ENCODE results near the gene ARRDC5. TPM values are rescaled to one million over a fixed set of nuclear protein-coding genes. Genes with fewer than 3 reads are reported as not detected.

ARRDC5 gene
- total and polyA plus RNA-seq, 2 of the 13 experiments (the other 11 are each of a cell fraction or from before 2014, with no cell fraction given), result not detected

- TF ChIP-seq, protein P1, sequence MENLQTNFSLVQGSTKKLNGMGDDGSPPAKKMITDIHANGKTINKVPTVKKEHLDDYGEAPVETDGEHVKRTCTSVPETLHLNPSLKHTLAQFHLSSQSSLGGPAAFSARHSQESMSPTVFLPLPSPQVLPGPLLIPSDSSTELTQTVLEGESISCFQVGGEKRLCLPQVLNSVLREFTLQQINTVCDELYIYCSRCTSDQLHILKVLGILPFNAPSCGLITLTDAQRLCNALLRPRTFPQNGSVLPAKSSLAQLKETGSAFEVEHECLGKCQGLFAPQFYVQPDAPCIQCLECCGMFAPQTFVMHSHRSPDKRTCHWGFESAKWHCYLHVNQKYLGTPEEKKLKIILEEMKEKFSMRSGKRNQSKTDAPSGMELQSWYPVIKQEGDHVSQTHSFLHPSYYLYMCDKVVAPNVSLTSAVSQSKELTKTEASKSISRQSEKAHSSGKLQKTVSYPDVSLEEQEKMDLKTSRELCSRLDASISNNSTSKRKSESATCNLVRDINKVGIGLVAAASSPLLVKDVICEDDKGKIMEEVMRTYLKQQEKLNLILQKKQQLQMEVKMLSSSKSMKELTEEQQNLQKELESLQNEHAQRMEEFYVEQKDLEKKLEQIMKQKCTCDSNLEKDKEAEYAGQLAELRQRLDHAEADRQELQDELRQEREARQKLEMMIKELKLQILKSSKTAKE (CRISPR knock-in tag; IDR thresholded peaks at IDR 0.05; ENCODE audit: borderline replicate concordance), result no peak
- TF ChIP-seq FOXA1 (IDR thresholded peaks at IDR 0.05) (no peak), FOXA1 (CRISPR knock-in tag; IDR thresholded peaks at IDR 0.05) (peak; percentile 73), MXD4 (CRISPR knock-in tag; IDR thresholded peaks at IDR 0.05) (0 out of 2 replicates have a peak, but pooled peaks have one; percentile 61), ZBTB3 (CRISPR knock-in tag; IDR thresholded peaks at IDR 0.05; ENCODE audit: borderline replicate concordance, low read depth) (no peak), KDM3A (CRISPR knock-in tag; IDR thresholded peaks at IDR 0.05; ENCODE audit: low read depth) (no peak), JUNB (CRISPR knock-in tag; IDR thresholded peaks at IDR 0.05; ENCODE audit: borderline replicate concordance) (no peak), NBN (conservative IDR thresholded peaks at IDR 0.05) (no peak), ZNF24 (IDR thresholded peaks at IDR 0.05) (no peak), LCORL (IDR thresholded peaks at IDR 0.05) (no peak), LCORL (CRISPR knock-in tag; IDR thresholded peaks at IDR 0.05) (no peak), ZNF274 (CRISPR knock-in tag; IDR thresholded peaks at IDR 0.05) (no peak), ISL2 (CRISPR knock-in tag; IDR thresholded peaks at IDR 0.05) (no peak), ZNF30 (CRISPR knock-in tag; IDR thresholded peaks at IDR 0.05) (no peak), ATRX (CRISPR knock-in tag; IDR thresholded peaks at IDR 0.05; ENCODE audit: borderline replicate concordance) (no peak), KAT7 (CRISPR knock-in tag; IDR thresholded peaks at IDR 0.05; ENCODE audit: borderline replicate concordance) (no peak), NKX3-1 (CRISPR knock-in tag; IDR thresholded peaks at IDR 0.05) (no peak), IRF1 (CRISPR knock-in tag; IDR thresholded peaks at IDR 0.05; ENCODE audit: low read depth) (no peak), YY1 (IDR thresholded peaks at IDR 0.05; ENCODE audit: insufficient read depth, insufficient replicate concordance, low read depth, low read length) (no peak), ZSCAN20 (CRISPR knock-in tag; IDR thresholded peaks at IDR 0.05; ENCODE audit: borderline replicate concordance) (no peak), FOXK2 (IDR thresholded peaks at IDR 0.05) (no peak), KDM4B (CRISPR knock-in tag; IDR thresholded peaks at IDR 0.05) (no peak), DMAP1 (CRISPR knock-in tag; IDR thresholded peaks at IDR 0.05) (no peak), PRDM4 (CRISPR knock-in tag; IDR thresholded peaks at IDR 0.05; ENCODE audit: borderline replicate concordance) (no peak), NRL (CRISPR knock-in tag; IDR thresholded peaks at IDR 0.05; ENCODE audit: borderline replicate concordance) (no peak), ZNF773 (CRISPR knock-in tag; IDR thresholded peaks at IDR 0.05; ENCODE audit: borderline replicate concordance) (no peak)
- TF ChIP-seq, protein P2, sequence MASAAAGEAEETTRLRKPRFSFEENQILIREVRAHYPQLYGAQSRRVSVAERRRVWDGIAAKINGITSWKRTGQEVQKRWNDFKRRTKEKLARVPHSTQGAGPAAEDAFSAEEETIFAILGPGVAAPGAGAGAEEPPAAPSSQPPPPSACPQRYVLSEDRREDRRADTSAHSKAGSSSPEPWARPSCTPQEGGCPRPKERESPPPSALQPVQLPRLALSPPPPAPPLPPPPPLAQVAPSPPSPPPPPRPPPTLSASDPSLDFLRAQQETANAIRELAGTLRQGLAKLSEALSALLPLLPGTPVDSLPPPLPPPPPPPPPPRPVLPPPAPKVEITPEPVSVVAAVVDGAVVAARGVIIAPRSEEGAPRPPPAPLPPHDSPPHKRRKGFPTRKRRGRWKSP (CRISPR knock-in tag; IDR thresholded peaks at IDR 0.05), result no peak
Measured at GRCh38 chr19:4866595-4867424, 35.9 kb downstream of the ARRDC5 start (continued).
